GM19240 (cell line): ENCODE results near the gene CHN1.

Source experiments
- DNase-seq: peaks from one replicate; pipeline ENCODE4 v3.0.0; 2011; ENCODE audit warnings: low spot score; ENCODE audit not compliant: insufficient read length

CHN1 gene

GRCh38 chr2:174877301-174877700 is 127.9 kb downstream of the CHN1 start:
- DNase-seq: no peak

GRCh38 chr2:174874085-174874484 is 131.1 kb downstream of the CHN1 start:
- DNase-seq: no peak

GRCh38 chr2:174873471-174873870 is 131.7 kb downstream of the CHN1 start:
- no peak for DNase-seq

- DNase-seq: no peak
These were observed 134.4 kb downstream of the CHN1 start for GRCh38 chr2:174870787-174871186.

- no peak for DNase-seq
These were observed 136.3 kb downstream of the CHN1 start for GRCh38 chr2:174868878-174869277.

- DNase-seq: no peak
These were observed 138.8 kb downstream of the CHN1 start for GRCh38 chr2:174866421-174866820.

GRCh38 chr2:174863183-174863582 is 142.0 kb downstream of the CHN1 start:
- no peak for DNase-seq

GRCh38 chr2:174859563-174860169 is 145.5 kb downstream of the CHN1 start:
- DNase-seq: no peak

DNA sequence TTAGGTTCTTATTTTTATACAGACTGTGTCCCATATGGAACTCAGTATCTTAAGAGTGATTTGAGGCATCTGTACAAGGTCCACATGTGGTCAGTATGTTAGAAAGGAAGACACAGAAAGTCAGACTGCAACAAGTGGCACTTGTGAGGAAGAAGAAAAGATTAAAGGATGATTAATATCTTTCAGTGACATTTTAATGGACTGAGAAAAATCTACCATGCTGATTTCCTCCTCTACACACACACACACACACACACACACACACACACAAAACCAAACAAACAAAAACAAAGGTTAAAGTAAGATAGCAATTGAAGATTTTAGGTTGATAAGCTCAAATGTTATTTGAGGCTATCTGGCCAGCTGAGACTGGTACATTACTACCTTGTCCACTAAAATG is 146.4 kb downstream of the CHN1 start:
- no peak for DNase-seq

GRCh38 chr2:174856447-174856846 is 148.7 kb downstream of the CHN1 start:
- DNase-seq: no peak

- no peak for DNase-seq
These were observed 157.9 kb downstream of the CHN1 start for GRCh38 chr2:174846941-174847938.

- no peak for DNase-seq
These were observed 159.0 kb downstream of the CHN1 start for GRCh38 chr2:174846218-174846617.

- no peak for DNase-seq
These were observed 160.9 kb downstream of the CHN1 start for GRCh38 chr2:174844295-174844708.

DNA sequence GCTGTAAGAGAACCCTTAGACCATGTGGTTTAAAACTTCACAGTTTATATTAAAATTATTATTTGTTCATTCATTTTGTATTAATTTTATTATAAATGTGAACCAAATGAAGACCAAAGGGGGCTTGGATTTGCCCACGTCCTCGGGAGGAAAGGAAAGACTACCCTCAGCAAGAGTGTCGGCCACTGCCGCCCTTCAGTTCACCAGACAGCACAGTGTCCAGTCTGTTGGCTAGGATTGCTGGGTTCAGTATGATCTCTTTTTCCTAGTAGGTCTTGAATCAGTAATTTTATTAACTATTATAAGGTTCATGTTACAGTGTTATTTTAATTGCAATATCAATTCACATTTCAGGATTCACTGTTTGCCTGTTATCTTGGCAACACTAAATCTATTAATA is 162.7 kb downstream of the CHN1 start:
- no peak for DNase-seq

DNA sequence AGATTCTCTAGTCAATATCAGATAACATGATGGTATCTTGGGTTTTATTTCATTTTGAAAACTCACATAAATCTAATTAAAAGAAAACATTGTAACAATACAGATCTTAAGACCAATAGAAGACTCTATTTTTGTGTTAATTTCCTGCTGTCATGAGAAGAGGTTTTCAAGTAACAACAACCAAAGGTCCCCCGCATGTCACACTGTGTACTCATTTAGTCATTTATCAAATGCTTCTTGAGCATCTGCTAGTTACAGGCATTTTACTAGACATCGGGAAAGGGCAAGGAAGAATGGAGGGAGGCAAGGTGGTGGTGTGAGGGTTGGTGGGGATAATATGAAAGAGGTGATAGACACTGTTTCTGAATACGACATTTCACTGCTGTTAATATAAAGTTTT is 163.2 kb downstream of the CHN1 start:
- no peak for DNase-seq

DNA sequence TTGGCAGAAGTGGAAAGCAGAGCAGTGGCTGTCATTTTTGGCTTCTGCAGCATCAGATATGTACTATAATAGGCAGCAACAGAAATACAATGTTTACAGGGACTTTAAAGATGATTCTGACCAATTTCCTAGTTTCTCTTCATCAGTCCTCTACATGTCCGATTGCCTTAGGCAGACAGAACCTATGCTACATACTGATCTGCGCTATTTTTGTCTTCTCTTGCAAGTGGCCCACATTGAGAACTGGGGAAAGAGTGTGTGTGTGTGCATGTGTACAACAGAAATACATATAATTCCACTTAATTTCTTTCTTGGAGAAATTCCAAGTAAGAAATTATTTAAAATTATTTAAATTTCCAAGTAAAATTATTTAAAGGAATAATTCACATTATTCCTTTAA is 163.8 kb downstream of the CHN1 start:
- DNase-seq: no peak

GRCh38 chr2:174840436-174840835 is 164.7 kb downstream of the CHN1 start:
- no peak for DNase-seq

DNA sequence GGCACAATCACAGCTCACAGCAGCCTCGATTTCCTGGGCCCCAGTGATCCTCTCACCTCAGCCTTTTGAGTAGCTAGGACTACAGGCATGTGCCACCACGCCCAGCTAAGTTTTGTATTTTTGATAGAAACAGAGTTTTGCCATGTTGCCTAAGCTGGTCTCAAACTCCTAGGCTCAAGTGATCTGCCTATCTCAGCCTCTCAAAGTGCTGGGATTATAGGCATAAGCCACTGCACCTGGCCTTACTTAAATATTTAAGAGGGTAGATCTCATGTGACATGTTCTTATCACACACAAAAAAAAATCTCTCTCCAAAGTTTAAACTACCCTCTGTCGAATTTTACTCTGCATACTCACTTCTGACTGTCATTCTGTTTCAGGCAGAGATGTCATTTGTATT is 165.5 kb downstream of the CHN1 start:
- DNase-seq: no peak

GRCh38 chr2:174836995-174837390 is 168.2 kb downstream of the CHN1 start:
- DNase-seq: no peak

DNA sequence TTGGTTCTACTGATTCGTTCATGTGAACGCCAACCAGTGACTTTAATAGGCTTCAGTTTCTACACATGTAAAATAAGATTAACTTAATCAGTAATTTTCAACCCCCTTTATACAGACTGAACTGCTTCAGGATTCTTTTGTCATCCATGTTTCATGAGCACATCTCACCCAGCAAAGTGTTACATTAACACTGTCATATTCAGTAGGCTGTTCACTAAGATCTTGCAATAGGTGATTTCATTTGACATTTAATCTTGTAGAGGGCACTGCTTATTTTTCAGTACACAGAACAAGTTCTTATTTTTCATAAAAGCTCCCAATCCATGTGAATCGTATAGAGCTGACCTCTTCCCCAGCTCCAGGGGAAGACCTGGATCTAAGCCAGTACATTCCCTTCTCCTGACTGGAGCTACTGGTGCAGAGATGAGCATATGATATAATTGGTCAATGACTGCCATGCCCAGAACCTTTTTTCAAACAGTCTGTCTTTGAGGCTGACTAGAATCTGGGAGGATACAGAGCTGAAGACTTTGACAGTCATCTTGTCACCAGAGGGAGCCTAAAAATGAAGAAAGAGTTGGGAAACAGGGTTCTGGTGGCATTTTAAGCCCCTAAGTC is 168.7 kb downstream of the CHN1 start:
- DNase-seq: no peak

- no peak for DNase-seq
These were observed 169.4 kb downstream of the CHN1 start for GRCh38 chr2:174835797-174836255.

GRCh38 chr2:174833737-174834136 is 171.4 kb downstream of the CHN1 start:
- no peak for DNase-seq
